ENCODE results near the gene LINGO4.

GRCh38 chr1:151839082-151839412 is 33.8 kb upstream of the LINGO4 start:
- TF ChIP-seq CTCF (IDR thresholded peaks at IDR 0.05 in 2 of 3, conservative IDR thresholded peaks at IDR 0.05 in 1 of 3; ENCODE audit: control insufficient read depth in 2 of 3, extremely low read depth in 1 of 3, insufficient read depth in 1 of 3, low read depth in 3 of 3, low read length in 3 of 3) (no peak), SIX5 (IDR thresholded peaks at IDR 0.05; ENCODE audit: low read depth, low read length, severe bottlenecking) (no peak), EZH2 (IDR thresholded peaks at IDR 0.05; ENCODE audit: borderline replicate concordance, control insufficient read depth, low read depth, low read length) (no peak), SP1 (IDR thresholded peaks at IDR 0.05; ENCODE audit: low read depth, low read length) (no peak), MYC (IDR thresholded peaks at IDR 0.05; ENCODE audit: insufficient read depth, insufficient read length, insufficient replicate concordance, low read length, severe bottlenecking) (no peak), POLR2AphosphoS5 (IDR thresholded peaks at IDR 0.05; ENCODE audit: low read length) (no peak), RAD21 (IDR thresholded peaks at IDR 0.05; ENCODE audit: insufficient read depth, low read depth, low read length) (no peak), POLR2A (IDR thresholded peaks at IDR 0.05; ENCODE audit: low read depth, low read length) (no peak)

Data from GM12878 (cell line).